CD4-positive, alpha-beta memory T cell (primary cell): ENCODE data around the gene RNF115. TPM values are rescaled to one million over a fixed set of nuclear protein-coding genes. Genes with fewer than 3 reads are reported as not detected.
"Not testable (repeated sequence)": the region's sequence is repeated elsewhere in the genome, so short reads cannot be mapped to it uniquely, and the experiment has no call there.

Experiments used
- CTCF ChIA-PET: fragments of 350-600 bp; sonication (Branson Sonifier 250); formaldehyde crosslinking; loops from one replicate; lab custom pipeline; 2021; ENCODE audit warnings: inconsistent platforms; ENCODE audit not compliant: partially characterized antibody; lab: Charles Lee
- POLR2A ChIA-PET: fragments of 350-600 bp; sonication (Branson Sonifier 250); formaldehyde crosslinking; loops from one replicate; lab custom pipeline; 2021; ENCODE audit not compliant: partially characterized antibody; lab: Charles Lee
- DNase-seq, 5 donors: peaks; one replicate each; pipeline versions ENCODE4 v3.0.0 to v3.0.0-alpha.2; 2020 to 2022; ENCODE audit warnings: mixed read lengths in 1 of 5
- H3K27ac ChIP-seq: one replicate; pipeline ENCODE4 v1.7.0; 2013; ENCODE audit warnings: low read depth, low read length
- H3K27me3 ChIP-seq: 2 replicates; pipeline ENCODE4 v1.7.0; 2013; ENCODE audit warnings: mild to moderate bottlenecking, low read length, moderate library complexity; ENCODE audit not compliant: insufficient read depth
- H3K36me3 ChIP-seq: 2 replicates; pipeline ENCODE4 v1.7.0; 2013; ENCODE audit warnings: mild to moderate bottlenecking, low read length, moderate library complexity; ENCODE audit not compliant: insufficient read depth
- H3K4me1 ChIP-seq: 2 replicates; pipeline ENCODE4 v1.7.0; 2013; ENCODE audit warnings: mild to moderate bottlenecking, low read length, moderate library complexity; ENCODE audit not compliant: insufficient read depth
- H3K4me3 ChIP-seq, 2 donors: one replicate each; pipeline ENCODE4 v1.7.0; 2013; ENCODE audit warnings: low read length in 2 of 2, mild to moderate bottlenecking in 1 of 2
- H3K9me3 ChIP-seq, 2 donors: one replicate each; pipeline ENCODE4 v1.7.0; 2013; ENCODE audit warnings: low read length in 2 of 2, control low read depth in 1 of 2; ENCODE audit not compliant: control insufficient read depth in 1 of 2
- H3K27ac Mint-ChIP-seq, 7 donors: one replicate each; pipeline ENCODE4 v1.8.0; 2020 to 2021; ENCODE audit warnings: mixed read lengths in 7 of 7, mild to moderate bottlenecking in 6 of 7, inconsistent platforms in 3 of 7, moderate library complexity in 3 of 7
- H3K27me3 Mint-ChIP-seq, 2 donors: one replicate each; pipeline ENCODE4 v1.8.0; 2020 to 2021; ENCODE audit warnings: mixed read lengths in 2 of 2
- H3K36me3 Mint-ChIP-seq, 2 donors: one replicate each; pipeline ENCODE4 v1.8.0; 2020 to 2021; ENCODE audit warnings: mixed read lengths in 2 of 2, inconsistent platforms in 1 of 2, mild to moderate bottlenecking in 1 of 2
- H3K4me1 Mint-ChIP-seq, 4 donors: one replicate each; pipeline ENCODE4 v1.8.0; 2020 to 2021; ENCODE audit warnings: mixed read lengths in 4 of 4, mild to moderate bottlenecking in 1 of 4
- H3K4me3 Mint-ChIP-seq, 8 donors: one replicate each; pipeline ENCODE4 v1.8.0; 2020 to 2021; ENCODE audit warnings: mixed read lengths in 8 of 8, mild to moderate bottlenecking in 7 of 8, moderate library complexity in 6 of 8, inconsistent platforms in 3 of 8
- H3K9me3 Mint-ChIP-seq, 8 donors: one replicate each; pipeline ENCODE4 v1.8.0; 2020 to 2021; ENCODE audit warnings: mixed read lengths in 8 of 8, mild to moderate bottlenecking in 5 of 8, inconsistent platforms in 3 of 8, moderate library complexity in 1 of 8
- intact Hi-C: fragments of 100-400 bp; cut with micrococcal nuclease; formaldehyde crosslinking; loops from one replicate; pipeline ENCODE4 v1.15.1; 2023
- polyA plus RNA-seq, 2 donors: library from polyadenylated mRNA; unstranded; fragments of 300-500 nt; fragmentation: Illumina TruSeq; gene quantifications; one replicate each; pipeline ENCODE4 v1.2.3, GENCODE V29; 2021
- total RNA-seq, 2 experiments: library from RNA; stranded (reverse); gene quantifications; one replicate each; pipeline ENCODE4 v1.2.3, GENCODE V29; 2021

Gene RNF115
- total and polyA plus RNA-seq, 4 experiments from 2014 or later: 3.3 to 15.3 (median 11.4) TPM

GRCh38 chr1:145818095-145818494 is 5.8 kb downstream of the RNF115 start:
- H3K4me1 ChIP-seq, POLR2A ChIA-PET, H3K27ac ChIP-seq, CTCF ChIA-PET, H3K4me3 ChIP-seq, H3K9me3 ChIP-seq, H3K36me3 ChIP-seq, H3K4me3 Mint-ChIP-seq, H3K27me3 ChIP-seq, intact Hi-C loops, H3K4me1 Mint-ChIP-seq, H3K9me3 Mint-ChIP-seq, H3K36me3 Mint-ChIP-seq, H3K27ac Mint-ChIP-seq, H3K27me3 Mint-ChIP-seq: not testable (repeated sequence)
- DNase-seq: peak in 2 of 5 donors; percentile 14

- H3K9me3 ChIP-seq, CTCF ChIA-PET, H3K36me3 Mint-ChIP-seq, H3K4me3 Mint-ChIP-seq, H3K27me3 ChIP-seq, H3K9me3 Mint-ChIP-seq, DNase-seq, H3K27ac Mint-ChIP-seq, POLR2A ChIA-PET, H3K4me1 Mint-ChIP-seq, H3K27me3 Mint-ChIP-seq, H3K27ac ChIP-seq, H3K4me3 ChIP-seq, H3K4me1 ChIP-seq, H3K36me3 ChIP-seq, intact Hi-C loops: not testable (repeated sequence)
Observed at GRCh38 chr1:145812977-145813810, 10.7 kb downstream of the RNF115 start.

GRCh38 chr1:145806844-145807243 is 17.1 kb downstream of the RNF115 start:
- no peak overlapping the region for H3K27ac Mint-ChIP-seq
- peaks cover 2 to 5% of the 10 kb centered on the region in 2 donors for H3K36me3 Mint-ChIP-seq
- no peaks in the 10 kb centered on the region for H3K27me3 Mint-ChIP-seq
- intact Hi-C loops: no loop called here
- no peaks in the 10 kb centered on the region for H3K9me3 ChIP-seq
- H3K9me3 Mint-ChIP-seq: no peaks in the 10 kb centered on the region
- H3K4me1 ChIP-seq: no peaks in the 10 kb centered on the region
- H3K27me3 ChIP-seq: no peaks in the 10 kb centered on the region
- ChIA-PET CTCF (interaction anchor here (0.7 kb wide), 1 partner anchor 39 kb away, joined by 3 read pairs; no protein-coding TSS in a partner anchor), POLR2A (no interaction called here)
- no peak overlapping the region for H3K27ac ChIP-seq
- H3K36me3 ChIP-seq: no peaks in the 10 kb centered on the region
- DNase-seq: no peak
- H3K4me3 ChIP-seq: no peak overlapping the region
- no peak overlapping the region for H3K4me3 Mint-ChIP-seq
- peaks cover 29 to 43% (median 39%) of the 10 kb centered on the region in 4 donors for H3K4me1 Mint-ChIP-seq

- no peaks in the 10 kb centered on the region for H3K4me1 ChIP-seq
- no peak for DNase-seq
- no peak overlapping the region for H3K4me3 ChIP-seq
- intact Hi-C loops: no loop called here
- H3K27ac ChIP-seq: no peak overlapping the region
- ChIA-PET POLR2A (no interaction called here), CTCF (interaction anchor here (0.7 kb wide), 1 partner anchor 40 kb away, joined by 3 read pairs; no protein-coding TSS in a partner anchor)
- no peaks in the 10 kb centered on the region for H3K9me3 Mint-ChIP-seq
- no peak overlapping the region for H3K4me3 Mint-ChIP-seq
- no peaks in the 10 kb centered on the region for H3K27me3 Mint-ChIP-seq
- peaks cover 4 to 5% of the 10 kb centered on the region in 2 donors for H3K36me3 Mint-ChIP-seq
- peaks cover 31 to 47% (median 39%) of the 10 kb centered on the region in 4 donors for H3K4me1 Mint-ChIP-seq
- H3K27me3 ChIP-seq: no peaks in the 10 kb centered on the region
- H3K9me3 ChIP-seq: no peaks in the 10 kb centered on the region
- no peaks in the 10 kb centered on the region for H3K36me3 ChIP-seq
- peak overlapping the region in 1 of 7 donors; percentile 4 for H3K27ac Mint-ChIP-seq
Observed at GRCh38 chr1:145806408-145806807, 17.5 kb downstream of the RNF115 start.

- H3K27me3 ChIP-seq: no peaks in the 10 kb centered on the region
- H3K9me3 ChIP-seq: no peaks in the 10 kb centered on the region
- ChIA-PET POLR2A (no interaction called here), CTCF (interaction anchor here (1.2 to 1.3 kb wide), 2 partner anchors 9 to 40 kb away, joined by 3 to 5 read pairs; partner anchors contain the start of gene NUDT17)
- no peak for DNase-seq
- Mint-ChIP-seq H3K9me3 (no peaks in the 10 kb centered on the region), H3K4me3 (no peak overlapping the region), H3K27me3 (no peaks in the 10 kb centered on the region), H3K36me3 (peaks cover 6 to 9% of the 10 kb centered on the region in 2 donors), H3K27ac (no peak overlapping the region), H3K4me1 (peaks cover 36 to 54% (median 44%) of the 10 kb centered on the region in 4 donors)
- intact Hi-C loops: no loop called here
- H3K27ac ChIP-seq: no peak overlapping the region
- no peaks in the 10 kb centered on the region for H3K36me3 ChIP-seq
- no peaks in the 10 kb centered on the region for H3K4me1 ChIP-seq
- H3K4me3 ChIP-seq: no peak overlapping the region
Observed at GRCh38 chr1:145805057-145805456, 18.8 kb downstream of the RNF115 start.

- H3K4me1 ChIP-seq: no peaks in the 10 kb centered on the region
- Mint-ChIP-seq H3K27ac (peak overlapping the region in 2 of 7 donors; percentile 37 to 69), H3K27me3 (no peaks in the 10 kb centered on the region), H3K4me3 (no peak overlapping the region), H3K36me3 (peaks cover 9 to 15% of the 10 kb centered on the region in 2 donors), H3K4me1 (peaks cover 40 to 58% (median 47%) of the 10 kb centered on the region in 4 donors), H3K9me3 (peaks cover 0 to 2% (median 0%) of the 10 kb centered on the region in 8 donors)
- no peaks in the 10 kb centered on the region for H3K36me3 ChIP-seq
- H3K9me3 ChIP-seq: no peaks in the 10 kb centered on the region
- H3K4me3 ChIP-seq: no peak overlapping the region
- POLR2A ChIA-PET: no interaction called here
- intact Hi-C loops: no loop called here
- no peak for DNase-seq
- CTCF ChIA-PET: interaction anchor here (1.2 to 1.3 kb wide), 2 partner anchors 8 to 41 kb away, joined by 3 to 5 read pairs; partner anchors contain the start of gene NUDT17
- H3K27ac ChIP-seq: no peak overlapping the region
- no peaks in the 10 kb centered on the region for H3K27me3 ChIP-seq
Observed at GRCh38 chr1:145804235-145805045, 19.5 kb downstream of the RNF115 start.

GRCh38 chr1:145799806-145800205 is 24.1 kb downstream of the RNF115 start:
- Histone ChIP-seq H3K27ac (no peak overlapping the region), H3K36me3 (no peaks in the 10 kb centered on the region), H3K4me1 (no peaks in the 10 kb centered on the region), H3K9me3 (peaks cover 0 to 18% of the 10 kb centered on the region in 2 donors), H3K4me3 (no peak overlapping the region), H3K27me3 (no peaks in the 10 kb centered on the region)
- Mint-ChIP-seq H3K27me3 (no peaks in the 10 kb centered on the region), H3K4me1 (peaks cover 26 to 48% (median 39%) of the 10 kb centered on the region in 4 donors), H3K27ac (no peak overlapping the region), H3K9me3 (peaks cover 2 to 23% (median 17%) of the 10 kb centered on the region in 8 donors), H3K36me3 (peaks cover 33 to 50% of the 10 kb centered on the region in 2 donors), H3K4me3 (no peak overlapping the region)
- DNase-seq: no peak
- intact Hi-C loops: no loop called here
- ChIA-PET POLR2A (no interaction called here), CTCF (no interaction called here)
